Vagina (tissue), 2 donors: ENCODE results near the gene FATE1.

Experiments used
- POLR2A ChIP-seq, 2 donors: fragments of 450-650 bp; IDR thresholded peaks; one replicate each; pipeline ENCODE4 v1.6.1; 2017; ENCODE audit warnings: antibody characterized with exemption in 2 of 2, mild to moderate bottlenecking in 2 of 2, moderate library complexity in 2 of 2
- POLR2AphosphoS5 ChIP-seq, 2 donors: sonication (generic); formaldehyde crosslinking; IDR thresholded peaks; one replicate each; pipeline ENCODE4 v1.9.0; 2017; ENCODE audit warnings: antibody characterized with exemption in 2 of 2, mild to moderate bottlenecking in 2 of 2, low read depth in 1 of 2; ENCODE audit not compliant: insufficient read depth in 1 of 2

DNA sequence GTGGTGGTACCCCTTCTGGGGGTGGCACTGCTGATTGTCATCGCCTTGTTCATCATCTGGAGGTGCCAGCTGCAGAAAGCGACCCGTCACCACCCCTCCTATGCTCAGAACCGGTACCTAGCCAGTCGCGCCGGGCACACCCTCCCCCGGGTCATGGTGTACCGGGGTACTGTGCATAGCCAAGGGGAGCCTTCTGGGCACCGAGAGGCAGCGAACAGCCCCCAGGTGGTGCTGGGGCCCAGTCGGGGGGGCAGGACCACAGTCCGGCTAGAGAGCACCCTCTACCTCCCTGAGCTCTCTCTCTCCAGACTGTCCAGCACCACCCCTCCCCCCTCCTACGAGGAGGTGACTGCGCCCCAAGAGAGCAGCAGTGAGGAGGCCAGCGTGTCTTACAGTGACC, 15.3 kb upstream of the FATE1 start:
- TF ChIP-seq POLR2A (IDR thresholded peaks at IDR 0.05) (no peak), POLR2AphosphoS5 (IDR thresholded peaks at IDR 0.05; ENCODE audit: insufficient read depth in 1 of 2, low read depth in 1 of 2) (no peak)
